ENCODE data around the gene POLR2E. TPM values are rescaled to one million over a fixed set of nuclear protein-coding genes. Genes with fewer than 3 reads are reported as not detected.

POLR2E gene
- total RNA-seq, 1 experiment from 2014 or later, result 261 TPM

- no peaks in the 10 kb centered on the region for H4K20me1 ChIP-seq (ENCODE audit: control insufficient read depth, insufficient read depth, insufficient read length)
- no peak for TF ChIP-seq CTCF (conservative IDR thresholded peaks at IDR 0.05)
- Mint-ChIP-seq H3K4me3 (peak overlapping the region; percentile 59 to 80), H3K36me3 (ENCODE audit: insufficient read depth in 1 of 3, low read depth in 3 of 3) (peaks cover 0 to 2% (median 0%) of the 10 kb centered on the region in 3 experiments; a peak in 1 of 7 replicates), H3K27me3 (ENCODE audit: low read depth) (peaks cover 24% of the 10 kb centered on the region), H3K9me3 (no peaks in the 10 kb centered on the region), H3K4me1 (peaks cover 11 to 35% of the 10 kb centered on the region in 2 experiments), H3K27ac (no peak overlapping the region; a peak in 1 of 7 replicates)
- H2BK20ac ChIP-seq (ENCODE audit: low read depth, low read length, poor library complexity, severe bottlenecking), result no peak overlapping the region
- no peak overlapping the region for H3K14ac ChIP-seq (ENCODE audit: insufficient read depth, low read length)
- DNase-seq, result peak; percentile 80
- H3K23ac ChIP-seq (ENCODE audit: insufficient read length, low read depth, low read length), result no peak overlapping the region
- H3K4me1 ChIP-seq (ENCODE audit: insufficient read depth, low read length), result peaks cover 5% of the 10 kb centered on the region; the same call in 1 of the 2 replicates
- no peaks in the 10 kb centered on the region for H3K79me1 ChIP-seq (ENCODE audit: insufficient read depth, low read depth, low read length, poor library complexity, severe bottlenecking)
- no peak overlapping the region for H3K56ac ChIP-seq (ENCODE audit: insufficient read length, low read depth, low read length)
- H3K79me2 ChIP-seq (ENCODE audit: insufficient read depth, low read length), result no peaks in the 10 kb centered on the region
- no CpG with 5 or more reads among the region's 37 CpGs for WGBS (ENCODE audit: extremely low coverage, insufficient read length, low lambda C conversion rate)
- H3K27ac ChIP-seq (ENCODE audit: insufficient read length, low read depth, low read length), result no peak overlapping the region
- no peak overlapping the region for H2BK15ac ChIP-seq (ENCODE audit: low read depth, low read length)
- no peak overlapping the region for H3K9ac ChIP-seq (ENCODE audit: extremely low read depth, insufficient read length, low read length)
- H2BK12ac ChIP-seq (ENCODE audit: insufficient read length, low read depth, low read length), result no peak overlapping the region
- no peak overlapping the region for H3K4ac ChIP-seq (ENCODE audit: low read depth, low read length)
- H2AFZ ChIP-seq (ENCODE audit: low read length), result no peak overlapping the region
- no peak overlapping the region for H4K8ac ChIP-seq (replicated peaks; ENCODE audit: insufficient read length, low read depth, low read length)
- H3K27me3 ChIP-seq (ENCODE audit: insufficient read depth, low read length), result no peaks in the 10 kb centered on the region; the same call in 1 of the 2 replicates
- H3K18ac ChIP-seq (ENCODE audit: insufficient read length, low read depth, low read length), result no peak overlapping the region
- no peak overlapping the region for H3T11ph ChIP-seq (ENCODE audit: low read length)
- H2BK120ac ChIP-seq (ENCODE audit: low read depth, low read length, poor library complexity, severe bottlenecking), result no peak overlapping the region
- H2BK5ac ChIP-seq (ENCODE audit: insufficient read length, low read length), result no peak overlapping the region
- H4K91ac ChIP-seq (ENCODE audit: insufficient read length, low read depth, low read length), result no peak overlapping the region
- H3K23me2 ChIP-seq (ENCODE audit: insufficient read length, low read depth, low read length, poor library complexity, severe bottlenecking), result peaks cover 22% of the 10 kb centered on the region
- H2AK5ac ChIP-seq (ENCODE audit: insufficient read length, low read length), result no peak overlapping the region
- no peaks in the 10 kb centered on the region for H3K9me3 ChIP-seq (ENCODE audit: control insufficient read depth, low read depth, low read length)
- H4K5ac ChIP-seq (ENCODE audit: insufficient read length, low read depth, low read length), result no peak overlapping the region
- peak overlapping the region; percentile 23 for H3K4me2 ChIP-seq (ENCODE audit: insufficient read depth, insufficient read length, low read length)
Observed at GRCh38 chr19:1063909-1064660, 31.1 kb downstream of the POLR2E start.
